K562 (cell line): Measurements from ENCODE around the gene SVIL. TPM values are rescaled to one million over a fixed set of nuclear protein-coding genes. Genes with fewer than 3 reads are reported as not detected.

Experiments
- ATAC-seq: fragments of 200-7000 bp; cut with Tn5 transposase; 3 replicates; pipeline ENCODE4 v1.9.1; 2020; ENCODE audit warnings: moderate library complexity
- BruUV-seq: library from RNA; stranded (reverse); fragments of 400-500 nt; replicated peaks from 2 replicates; lab custom pipeline; 2021; lab: Mats Ljungman, UMichigan
- CTCF ChIA-PET: fragments of 300-600 bp; formaldehyde crosslinking; extraction: SDS; loops from one replicate; lab custom pipeline; 2021; ENCODE audit warnings: low intra/inter-chr PET ratio; lab: Yijun Ruan, JAX
- POLR2A ChIA-PET: fragments of 300-600, 350-650 bp; sonication (Branson Sonifier 250); formaldehyde crosslinking; extraction: SDS; loops from one replicate; lab custom pipeline; 2021; ENCODE audit warnings: antibody characterized with exemption, inconsistent platforms; lab: Yijun Ruan, JAX
- DNase-seq, 4 experiments: peaks; one replicate each; pipeline versions ENCODE4 v3.0.0 to v3.0.0-alpha.2; 2011 to 2018; ENCODE audit warnings: low spot score in 3 of 4, mixed read lengths in 3 of 4; ENCODE audit errors: extremely low read depth in 1 of 4
- FAIRE-seq: peaks from 2 replicates; lab custom pipeline; 2011; peaks lifted over from hg19 to GRCh38; lab: Jason Lieb, UNC
- H2AFZ ChIP-seq: 2 replicates; pipeline ENCODE4 v1.6.0; 2011; ENCODE audit warnings: low read depth, low read length, control low read depth, inconsistent platforms
- H3K27ac ChIP-seq: fragments of 200-600 bp; 3 replicates; pipeline ENCODE4 v1.8.0; 2011; ENCODE audit warnings: low read depth, mild to moderate bottlenecking, control low read depth, inconsistent platforms, low read length, moderate library complexity, mixed read lengths; ENCODE audit errors: extremely low read depth
- H3K27me3 ChIP-seq, 2 experiments: fragments of 300-600 bp in 1 of 2; 2 replicates in 1 of 2; 3 replicates in 1 of 2; pipeline versions ENCODE4 v1.6.0 to v1.8.0; 2011; ENCODE audit warnings: inconsistent platforms in 2 of 2, low read length in 2 of 2, mild to moderate bottlenecking in 1 of 2, mixed read lengths in 1 of 2, moderate library complexity in 1 of 2; ENCODE audit not compliant: control insufficient read depth in 2 of 2, insufficient read depth in 2 of 2
- H3K36me3 ChIP-seq: fragments of 300-600 bp; 3 replicates; pipeline ENCODE4 v1.8.0; 2011; ENCODE audit warnings: mild to moderate bottlenecking, low read length, inconsistent platforms; ENCODE audit not compliant: control insufficient read depth, insufficient read depth
- H3K4me1 ChIP-seq, 2 experiments: fragments of 200-600 bp in 1 of 2; replicated peaks in 1 of 2; 2 replicates in 1 of 2; 3 replicates in 1 of 2; pipeline versions ENCODE4 v1.5.1 to v1.8.0; 2011; ENCODE audit warnings: inconsistent platforms in 2 of 2, low read length in 2 of 2, mild to moderate bottlenecking in 1 of 2, mixed read lengths in 1 of 2, moderate library complexity in 1 of 2; ENCODE audit not compliant: control insufficient read depth in 2 of 2, insufficient read depth in 2 of 2
- H3K4me2 ChIP-seq: 2 replicates; pipeline ENCODE4 v1.6.1; 2011; ENCODE audit warnings: low read length, control low read depth, inconsistent platforms, mixed read lengths; ENCODE audit not compliant: insufficient read depth
- H3K4me3 ChIP-seq: fragments of 200-600 bp; sonication (generic), shearing (Covaris generic); 2 replicates; pipeline ENCODE4 v1.5.1; 2016; ENCODE audit warnings: control low read depth, inconsistent platforms
- H3K79me2 ChIP-seq: fragments of 200-600 bp; 3 replicates; pipeline ENCODE4 v1.8.0; 2011; ENCODE audit warnings: low read length, inconsistent platforms; ENCODE audit not compliant: control insufficient read depth, insufficient read depth
- H3K9ac ChIP-seq, 2 experiments: 2 replicates each; pipeline versions ENCODE4 v1.6.0 to v1.6.1; 2011; ENCODE audit warnings: low read depth in 2 of 2, low read length in 2 of 2, control low read depth in 1 of 2, inconsistent platforms in 1 of 2, mild to moderate bottlenecking in 1 of 2, mixed read lengths in 1 of 2; ENCODE audit not compliant: insufficient read depth in 1 of 2
- H3K9me1 ChIP-seq: one replicate; pipeline ENCODE4 v1.6.0; 2011; ENCODE audit warnings: inconsistent platforms, mild to moderate bottlenecking, low read length, moderate library complexity; ENCODE audit not compliant: control insufficient read depth, insufficient read depth
- H3K9me3 ChIP-seq: replicated peaks from 2 replicates; pipeline ENCODE4 v1.5.1; 2011; ENCODE audit warnings: low read depth, low read length, inconsistent platforms; ENCODE audit not compliant: control insufficient read depth, insufficient read depth
- H4K20me1 ChIP-seq: replicated peaks from 2 replicates; pipeline ENCODE4 v1.6.1; 2011; ENCODE audit warnings: low read length, inconsistent platforms, mixed read lengths; ENCODE audit not compliant: control insufficient read depth, insufficient read depth
- BACH1 ChIP-seq: fragments of 200-800 bp; sonication (Bioruptor generic); IDR thresholded peaks from 2 replicates; pipeline ENCODE4 v1.6.1; 2016; ENCODE audit warnings: missing genetic modification characterization, missing compliant biosample characterization
- E2F6 ChIP-seq, 2 experiments: IDR thresholded peaks; 2 replicates each; pipeline ENCODE4 v1.6.1; 2011; ENCODE audit warnings: borderline replicate concordance in 1 of 2, control low read depth in 1 of 2, low read depth in 1 of 2, low read length in 1 of 2, mild to moderate bottlenecking in 1 of 2, mixed read lengths in 1 of 2, moderate library complexity in 1 of 2; ENCODE audit not compliant: insufficient read depth in 1 of 2, insufficient read length in 1 of 2, poor library complexity in 1 of 2, severe bottlenecking in 1 of 2; ENCODE audit errors: extremely low read depth in 1 of 2
- EP300 ChIP-seq: IDR thresholded peaks from 2 replicates; pipeline ENCODE4 v1.6.1; 2012; ENCODE audit warnings: low read length, improper control_type of control experiment
- HDAC8 ChIP-seq: fragments of 450-650 bp; IDR thresholded peaks from 2 replicates; pipeline ENCODE4 v1.6.1; 2016; ENCODE audit warnings: mild to moderate bottlenecking, missing genetic modification characterization, moderate library complexity, missing compliant biosample characterization
- ID3 ChIP-seq, 2 experiments: fragments of 250-450 bp in 1 of 2; fragments of 450-650 bp in 1 of 2; sonication (Bioruptor Pico) in 1 of 2; IDR thresholded peaks; 2 replicates each; pipeline versions ENCODE4 v1.6.1 to v1.8.0; 2016 to 2021; ENCODE audit warnings: mild to moderate bottlenecking in 2 of 2, moderate library complexity in 2 of 2, missing compliant biosample characterization in 1 of 2, missing genetic modification characterization in 1 of 2
- PHF21A ChIP-seq: fragments of 450-650 bp; IDR thresholded peaks from 2 replicates; pipeline ENCODE4 v1.6.1; 2017; ENCODE audit warnings: low read depth, borderline replicate concordance
- SREBF1 ChIP-seq: fragments of 150-350 bp; IDR thresholded peaks from 2 replicates; pipeline ENCODE4 v1.6.1; 2014; ENCODE audit warnings: antibody characterized with exemption, low read depth, low read length, borderline replicate concordance
- ZNF197 ChIP-seq: fragments of 200-800 bp; sonication (Bioruptor generic); IDR thresholded peaks from 2 replicates; pipeline ENCODE4 v1.6.1; 2016; ENCODE audit warnings: low read depth, missing genetic modification characterization, missing compliant biosample characterization
- ZNF347 ChIP-seq: fragments of 450-650 bp; formaldehyde crosslinking; IDR thresholded peaks from 2 replicates; pipeline ENCODE4 v1.4.0; 2020; ENCODE audit warnings: low read depth, mild to moderate bottlenecking, moderate library complexity
- ZNF41 ChIP-seq: fragments of 250-450 bp; sonication (Bioruptor Pico); conservative IDR thresholded peaks from 2 replicates; pipeline ENCODE4 v1.4.0; 2020; ENCODE audit warnings: mild to moderate bottlenecking
- ZNF445 ChIP-seq: fragments of 250-450 bp; sonication (Bioruptor Pico); IDR thresholded peaks from 2 replicates; pipeline ENCODE4 v1.4.0; 2020; ENCODE audit warnings: low read depth, mild to moderate bottlenecking, moderate library complexity
- WGBS: fragments of 100-300 bp; shearing (Covaris generic); methylation state at CpG from one replicate; pipeline ENCODE4 v1.1.6; 2016; ENCODE audit warnings: low coverage, mixed read lengths; ENCODE audit not compliant: insufficient coverage; ENCODE audit errors: missing lambda C conversion rate; 5-methylcytosine and 5-hydroxymethylcytosine counted together
- in situ Hi-C: fragments of 300-500 bp; cut with MboI; formaldehyde crosslinking; loops from 4 replicates; pipeline ENCODE4 v1.15.0; 2018; ENCODE audit warnings: inconsistent platforms, mixed read lengths
- intact Hi-C: fragments of 100-400 bp; cut with micrococcal nuclease; formaldehyde crosslinking; loops from 2 replicates; pipeline ENCODE4 v1.14.2; 2022
- polyA plus RNA-seq, 8 experiments: library from polyadenylated mRNA; depleted of rRNA in 4 of 8; stranded (reverse) in 5 of 8; unstranded in 3 of 8; fragments of >200 nt; fragmentation: Nextera tagmentation in 2 of 8; fragmentation: Illumina TruSeq in 1 of 8; extraction: Ambion mirVana in 2 of 8; extraction: Trizol in 1 of 8; gene quantifications; 2 replicates each; pipeline versions ENCODE4 v1.2.1 to v1.2.3, GENCODE V29; 2011 to 2014; ENCODE audit warnings: inconsistent platforms in 1 of 8, missing spikeins in 1 of 8
- total RNA-seq, 7 experiments: library from RNA; depleted of rRNA in 6 of 7; stranded (reverse); fragments of >200 nt in 6 of 7; fragmentation: Illumina TruSeq in 2 of 7; extraction: Trizol in 2 of 7; gene quantifications; 2 replicates each; pipeline versions ENCODE4 v1.2.1 to v1.2.3, GENCODE V29; 2011 to 2021; ENCODE audit warnings: low replicate concordance in 1 of 7
- TF ChIP-seq, protein P1 (sequence below), 3 experiments: fragments of 200-800 bp in 1 of 3; sonication (Bioruptor generic) in 1 of 3; sonication (generic) in 1 of 3; formaldehyde crosslinking in 1 of 3; IDR thresholded peaks; 2 replicates each; pipeline versions ENCODE4 v1.6.1 to v1.8.0; 2016 to 2022; ENCODE audit warnings: mild to moderate bottlenecking in 2 of 3, missing compliant biosample characterization in 2 of 3, missing genetic modification characterization in 2 of 3, missing genetic modification reagents in 1 of 3

The SVIL gene
- total and polyA plus RNA-seq, 9 of the 15 experiments (the other 6 are each of a cell fraction or from before 2014, with no cell fraction given), result under 0.01 to 0.18 (median 0.05) TPM; not detected in 3

GRCh38 chr10:29522918-29523317 lies 111.9 kb downstream of the SVIL start (continued):
- TF ChIP-seq E2F6 (IDR thresholded peaks at IDR 0.05; ENCODE audit: borderline replicate concordance in 1 of 2, extremely low read depth in 1 of 2, insufficient read depth in 1 of 2, insufficient read length in 1 of 2, low read depth in 1 of 2, low read length in 1 of 2, poor library complexity in 1 of 2, severe bottlenecking in 1 of 2) (no peak), BACH1 (tag) (no peak), SREBF1 (no peak)

DNA sequence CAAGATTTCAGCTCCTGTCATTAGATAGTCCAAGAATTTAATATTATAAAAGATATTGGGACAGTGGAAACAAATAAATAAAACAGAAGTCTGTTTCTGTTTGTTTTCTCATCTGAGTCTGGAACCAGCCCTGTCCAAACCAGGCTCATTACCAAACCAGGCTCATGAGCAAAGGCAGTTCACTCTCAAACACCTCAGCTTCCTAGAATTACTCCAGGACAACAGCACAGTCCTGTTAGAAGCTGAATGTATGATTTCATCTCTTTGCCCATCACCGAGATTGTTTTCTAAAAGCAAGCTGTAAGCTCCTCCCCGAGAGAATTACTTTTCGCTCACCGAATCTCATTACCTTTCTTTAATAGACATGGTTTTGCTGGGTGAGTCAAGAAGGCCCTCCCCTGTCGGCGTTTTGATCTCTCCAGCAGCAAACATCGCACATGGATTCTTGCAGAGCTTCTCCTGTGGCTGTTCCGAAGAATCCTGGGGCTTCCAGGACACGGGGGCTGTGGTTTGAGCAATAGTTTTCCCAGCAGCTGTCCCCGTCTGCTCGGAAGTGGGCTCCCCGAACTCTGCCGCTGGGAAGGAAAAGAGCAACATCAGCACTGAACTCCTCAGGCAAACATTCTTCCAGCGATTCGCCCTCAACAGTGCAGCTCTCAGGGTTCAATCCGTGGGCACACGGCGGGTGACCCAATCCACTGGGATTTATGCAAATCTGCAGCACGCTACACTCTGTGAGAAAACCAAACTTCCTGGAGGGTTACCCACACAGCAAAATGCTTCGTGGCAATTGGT lies 112.5 kb downstream of the SVIL start:
- H3K9me3 ChIP-seq, result no peaks in the 10 kb centered on the region
- intact Hi-C loops (no loop called here), in situ Hi-C loops (no loop called here)
- no peak for TF ChIP-seq HDAC8 (tag)
- TF ChIP-seq, protein P1, sequence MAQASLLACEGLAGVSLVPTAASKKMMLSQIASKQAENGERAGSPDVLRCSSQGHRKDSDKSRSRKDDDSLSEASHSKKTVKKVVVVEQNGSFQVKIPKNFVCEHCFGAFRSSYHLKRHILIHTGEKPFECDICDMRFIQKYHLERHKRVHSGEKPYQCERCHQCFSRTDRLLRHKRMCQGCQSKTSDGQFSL (CRISPR knock-in tag; IDR thresholded peaks at IDR 0.05), result no peak
- TF ChIP-seq, protein P1 (tag; IDR thresholded peaks at IDR 0.05), result no peak
- TF ChIP-seq EP300, result no peak
- TF ChIP-seq ZNF197 (CRISPR knock-in tag), result no peak
- no peak for TF ChIP-seq ZNF347 (CRISPR knock-in tag)
- TF ChIP-seq ID3 (CRISPR knock-in tag; IDR thresholded peaks at IDR 0.05), result no peak
- TF ChIP-seq ID3 (tag; IDR thresholded peaks at IDR 0.05), result no peak
- no peak for TF ChIP-seq ZNF41 (CRISPR knock-in tag)
- no peak for TF ChIP-seq PHF21A
- no peak for TF ChIP-seq ZNF445
- H3K4me2 ChIP-seq, result no peak overlapping the region
- CTCF ChIA-PET, result interaction anchor here (0.8 kb wide), 1 partner anchor 133 kb away, joined by 3 read pairs; no protein-coding TSS in a partner anchor
- no peak overlapping the region for H2AFZ ChIP-seq
- FAIRE-seq (no peak), DNase-seq (no peak), ATAC-seq (no peak)
- H3K27me3 ChIP-seq, result peaks cover 29 to 40% of the 10 kb centered on the region in 2 experiments
- H4K20me1 ChIP-seq, result no peaks in the 10 kb centered on the region
- POLR2A ChIA-PET, result interaction anchor here (0.7 to 2.8 kb wide), 3 partner anchors 9 to 15 kb away, joined by 3 to 9 read pairs (median 3); no protein-coding TSS in a partner anchor
- no peaks in the 10 kb centered on the region for H3K79me2 ChIP-seq
- H3K4me3 ChIP-seq, result no peak overlapping the region
- H3K27ac ChIP-seq, result no peak overlapping the region
- H3K4me1 ChIP-seq, result no peaks in the 10 kb centered on the region
- no peaks in the 10 kb centered on the region for H3K36me3 ChIP-seq
- under 1% methylated on average over 20 of the region's 20 CpGs for WGBS
- H3K9ac ChIP-seq, result no peak overlapping the region
- BruUV-seq, result no TSS peak
- H3K9me1 ChIP-seq, result no peaks in the 10 kb centered on the region
